ENCODE data around the gene WDFY1.

- TF ChIP-seq CTCF (IDR thresholded peaks at IDR 0.05; ENCODE audit: low read depth, low read length, poor library complexity, severe bottlenecking) (no peak), EZH2phosphoT487 (IDR thresholded peaks at IDR 0.05; ENCODE audit: borderline replicate concordance, low read length) (no peak)
Measured at GRCh38 chr2:223884399-223884798, 60.7 kb downstream of the WDFY1 start.
